Aortic smooth muscle cell (primary cell): ENCODE results near the gene VEZT. TPM values are rescaled to one million over a fixed set of nuclear protein-coding genes. Genes with fewer than 3 reads are reported as not detected.

Experiments used
- total RNA-seq: library from RNA; depleted of rRNA; stranded (reverse); fragments of >200 nt; gene quantifications from 2 replicates; pipeline ENCODE4 v1.2.3, GENCODE V29; 2014

Gene VEZT, protein sequence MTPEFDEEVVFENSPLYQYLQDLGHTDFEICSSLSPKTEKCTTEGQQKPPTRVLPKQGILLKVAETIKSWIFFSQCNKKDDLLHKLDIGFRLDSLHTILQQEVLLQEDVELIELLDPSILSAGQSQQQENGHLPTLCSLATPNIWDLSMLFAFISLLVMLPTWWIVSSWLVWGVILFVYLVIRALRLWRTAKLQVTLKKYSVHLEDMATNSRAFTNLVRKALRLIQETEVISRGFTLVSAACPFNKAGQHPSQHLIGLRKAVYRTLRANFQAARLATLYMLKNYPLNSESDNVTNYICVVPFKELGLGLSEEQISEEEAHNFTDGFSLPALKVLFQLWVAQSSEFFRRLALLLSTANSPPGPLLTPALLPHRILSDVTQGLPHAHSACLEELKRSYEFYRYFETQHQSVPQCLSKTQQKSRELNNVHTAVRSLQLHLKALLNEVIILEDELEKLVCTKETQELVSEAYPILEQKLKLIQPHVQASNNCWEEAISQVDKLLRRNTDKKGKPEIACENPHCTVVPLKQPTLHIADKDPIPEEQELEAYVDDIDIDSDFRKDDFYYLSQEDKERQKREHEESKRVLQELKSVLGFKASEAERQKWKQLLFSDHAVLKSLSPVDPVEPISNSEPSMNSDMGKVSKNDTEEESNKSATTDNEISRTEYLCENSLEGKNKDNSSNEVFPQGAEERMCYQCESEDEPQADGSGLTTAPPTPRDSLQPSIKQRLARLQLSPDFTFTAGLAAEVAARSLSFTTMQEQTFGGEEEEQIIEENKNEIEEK
- total RNA-seq: 58.1 and 75.9 TPM in 2 replicates

DNA sequence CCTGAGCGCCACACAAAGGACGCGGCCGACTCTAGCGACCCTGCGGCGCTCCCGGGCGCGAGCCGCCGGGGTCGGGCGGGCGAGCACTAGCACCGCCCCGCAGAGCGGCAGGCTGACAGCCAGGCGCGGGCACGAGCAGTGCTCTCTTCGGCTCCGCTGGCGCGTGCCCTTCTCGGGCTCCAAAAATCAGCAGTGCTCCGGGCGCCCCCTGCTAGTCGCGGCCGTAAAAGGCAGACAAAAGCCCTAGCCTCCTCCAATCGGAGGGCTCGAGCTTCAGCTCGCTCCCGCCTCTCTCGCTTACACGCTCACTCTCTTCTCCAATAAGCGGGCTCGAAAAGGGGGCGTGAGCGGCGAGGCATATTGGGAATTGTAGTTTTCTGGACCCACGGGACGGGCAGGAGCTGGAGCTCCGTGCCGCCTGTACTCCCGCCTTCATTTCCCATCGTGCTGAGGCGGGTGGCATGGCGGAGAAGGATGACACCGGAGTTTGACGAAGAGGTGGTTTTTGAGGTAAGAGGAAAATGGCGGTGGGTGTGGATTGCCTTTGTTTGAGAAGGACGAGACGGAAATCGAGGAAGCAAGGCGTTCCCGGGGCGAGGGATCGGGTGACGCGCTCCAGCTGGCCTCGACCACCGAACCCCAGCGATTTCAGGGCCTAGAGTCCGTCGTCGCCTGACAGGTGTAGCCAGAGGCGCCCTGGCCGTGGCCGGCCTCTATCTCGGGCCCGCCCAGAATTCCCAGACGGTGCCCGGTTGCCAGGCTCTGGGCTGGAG is at the start of gene VEZT, which contains the start of gene FGD6:
Gene VEZT, plus strand, starts transcription at position 431 of the 773 bp plus-strand sequence. Its CDS starts 44 bp downstream, at position 475.
Gene FGD6, minus strand, starts transcription at position 91 of the 773 bp plus-strand sequence. CDS start 227 bp downstream, outside the sequence.

Other genes with a start within 250 kb of the VEZT start
- gene NDUFA12, start 214.1 kb upstream of the VEZT start, total RNA-seq: 102 and 118 TPM in 2 replicates
- gene NR2C1, start 144.2 kb upstream of the VEZT start, total RNA-seq: 18.4 and 24.2 TPM in 2 replicates
- 3.8 and 4.4 TPM in 2 replicates for gene FGD6, start 340 bp upstream of the VEZT start, total RNA-seq